HG02884 (cell line): ENCODE measurements around the gene MAP4K2.

Source experiments
- ATAC-seq: cut with Tn5 transposase; IDR thresholded peaks from one replicate; pipeline ENCODE4 v1.9.1; 2021; ENCODE audit warnings: mild to moderate bottlenecking, moderate library complexity; ENCODE audit not compliant: unreplicated experiment

The MAP4K2 gene

DNA sequence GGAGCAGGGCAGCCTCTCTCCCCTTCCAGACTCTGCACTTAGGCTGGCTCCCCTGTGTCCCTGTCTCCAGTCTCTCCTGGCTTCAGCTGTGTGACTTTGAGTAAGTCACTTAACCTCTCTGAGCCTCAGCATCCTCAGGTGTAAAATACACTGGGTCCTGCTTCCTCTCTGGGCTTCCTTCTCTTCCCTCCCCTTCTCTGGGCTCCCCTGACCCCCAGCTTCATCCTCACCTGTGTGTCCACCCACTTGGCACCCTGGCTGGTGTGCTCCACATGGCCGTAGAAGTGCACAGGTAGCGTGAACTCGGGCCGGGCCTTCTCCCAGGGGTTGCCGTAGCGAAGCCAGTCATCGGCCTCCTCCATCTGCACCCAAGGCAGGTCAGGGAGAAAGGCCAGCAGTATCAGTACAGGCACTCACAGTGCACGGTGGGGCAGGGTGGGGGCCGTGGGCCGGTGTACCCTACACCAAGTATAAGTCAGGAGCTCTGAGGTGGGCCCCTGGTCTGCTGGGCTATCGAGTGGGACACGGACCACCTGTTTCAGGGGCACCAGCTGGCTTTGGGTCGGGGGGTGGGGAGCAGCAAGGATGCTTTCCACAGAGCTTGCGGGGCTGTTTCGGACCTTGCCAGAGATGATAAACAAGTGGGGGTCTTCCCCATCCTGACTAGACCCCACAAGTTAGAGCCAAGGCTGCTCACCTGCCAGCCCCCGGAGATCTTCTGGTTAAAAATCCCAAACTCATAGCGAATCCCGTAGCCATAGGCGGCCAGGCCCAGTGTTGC is 45.3 kb downstream of the MAP4K2 start:
- no peak for ATAC-seq

DNA sequence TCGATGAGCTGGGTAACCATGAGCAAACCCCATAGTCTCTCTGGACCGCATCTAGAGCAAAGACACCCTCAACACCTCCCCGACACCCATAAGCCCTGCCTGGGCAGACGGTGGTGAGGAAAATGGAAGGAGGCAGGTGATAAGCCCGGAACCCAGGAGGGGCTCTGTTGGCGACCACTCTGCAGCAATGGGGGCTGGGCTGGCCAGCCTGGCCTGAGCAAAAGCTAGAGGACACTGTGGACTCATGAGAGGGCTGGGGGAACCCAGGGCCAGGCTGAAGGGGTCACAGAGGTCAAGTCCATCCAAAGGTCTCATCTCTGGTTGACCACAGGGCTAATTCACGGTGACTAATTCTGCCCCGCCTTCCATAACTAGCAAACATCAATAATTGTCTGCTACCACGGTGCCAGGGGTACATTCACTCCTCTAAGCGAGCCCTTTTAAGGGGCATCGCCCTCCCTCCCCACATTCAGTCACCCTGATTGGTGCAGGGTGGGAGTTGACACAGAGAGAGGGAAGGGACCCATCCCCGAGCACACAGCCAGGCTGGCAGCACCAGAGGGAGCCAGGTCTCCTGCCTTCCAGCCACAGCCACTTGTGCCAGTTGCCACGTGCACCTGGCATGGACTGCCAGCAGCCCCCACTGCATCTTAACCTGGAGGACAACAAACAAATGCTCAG is 47.2 kb downstream of the MAP4K2 start:
- no peak for ATAC-seq

DNA sequence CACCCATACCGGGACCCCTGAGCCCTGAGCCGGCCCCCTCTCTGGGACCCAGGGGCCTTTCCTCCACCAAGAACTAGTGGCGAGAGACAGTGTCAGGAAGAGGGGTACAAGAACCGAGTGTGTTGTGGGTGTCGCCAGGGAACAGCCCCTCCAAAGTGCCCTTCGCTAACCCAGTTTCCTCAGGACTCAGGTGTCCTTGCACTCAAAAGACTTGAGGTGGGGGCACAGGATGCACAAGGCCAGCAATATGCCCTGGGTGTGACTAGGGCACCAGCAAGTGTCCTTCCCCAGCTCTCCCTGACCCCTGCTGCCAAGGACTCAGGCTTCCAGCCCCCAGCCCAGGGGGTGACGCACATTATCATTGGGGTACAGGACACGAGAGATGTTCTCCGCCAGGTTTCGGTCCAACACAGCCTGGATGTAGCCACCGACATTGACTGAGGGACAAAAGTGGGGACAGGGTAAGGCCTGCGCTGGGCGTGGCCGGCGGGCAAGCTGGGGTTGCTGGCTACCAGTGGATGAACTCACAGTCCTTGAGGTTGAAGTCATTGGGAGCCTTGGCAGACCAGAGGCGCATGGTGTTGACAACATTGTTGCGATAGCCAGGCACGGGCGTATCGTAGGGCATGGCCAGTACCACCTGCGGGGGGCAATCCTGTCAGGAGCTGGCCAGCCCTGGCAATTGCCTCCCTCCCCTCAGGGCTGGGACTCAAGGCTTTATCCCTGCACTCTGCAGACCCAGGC is 47.9 kb downstream of the MAP4K2 start:
- no peak for ATAC-seq

DNA sequence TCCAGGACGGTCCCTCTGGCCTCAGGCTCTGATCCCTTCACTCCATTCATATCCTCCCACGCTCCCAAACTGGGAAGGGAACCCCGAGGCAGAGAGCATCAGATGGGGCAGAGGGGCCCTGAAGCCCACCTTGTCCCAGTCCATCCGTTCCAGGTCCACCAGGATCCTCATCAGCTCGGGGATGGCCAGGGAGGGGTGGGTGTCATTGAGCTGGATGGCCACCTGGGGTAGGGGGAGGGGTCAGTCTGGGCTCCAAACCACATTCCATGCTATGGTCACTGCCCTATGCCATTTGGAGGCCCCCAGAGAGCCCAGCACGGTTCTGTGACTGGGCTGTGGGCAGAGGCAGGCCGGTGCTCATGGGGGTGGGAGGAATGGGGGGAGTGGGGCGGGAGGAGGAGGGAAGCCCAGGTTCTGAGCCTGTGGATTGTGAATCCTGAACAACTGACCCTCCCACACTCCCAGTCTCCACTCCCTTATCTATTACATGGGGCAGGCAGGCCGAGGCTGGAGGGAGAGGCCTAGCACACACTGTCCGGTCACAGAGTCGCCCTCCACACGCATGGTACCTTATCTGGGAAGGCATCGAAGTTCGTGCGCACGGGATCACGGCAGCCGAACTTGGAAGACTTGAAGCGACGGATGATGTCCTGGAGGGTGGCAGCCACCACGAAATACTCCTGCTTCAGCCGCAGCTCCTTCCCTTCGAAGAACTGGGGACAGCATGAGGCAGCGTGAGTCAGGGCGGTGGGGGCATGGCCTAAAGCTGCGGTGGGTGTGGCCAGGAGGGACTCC is 48.7 kb downstream of the MAP4K2 start:
- no peak for ATAC-seq

- ATAC-seq, result no peak
Observed at GRCh38 chr11:64753380-64754123, 49.5 kb downstream of the MAP4K2 start.

- ATAC-seq, result no peak
Observed at GRCh38 chr11:64753019-64753379, 50.0 kb downstream of the MAP4K2 start.

DNA sequence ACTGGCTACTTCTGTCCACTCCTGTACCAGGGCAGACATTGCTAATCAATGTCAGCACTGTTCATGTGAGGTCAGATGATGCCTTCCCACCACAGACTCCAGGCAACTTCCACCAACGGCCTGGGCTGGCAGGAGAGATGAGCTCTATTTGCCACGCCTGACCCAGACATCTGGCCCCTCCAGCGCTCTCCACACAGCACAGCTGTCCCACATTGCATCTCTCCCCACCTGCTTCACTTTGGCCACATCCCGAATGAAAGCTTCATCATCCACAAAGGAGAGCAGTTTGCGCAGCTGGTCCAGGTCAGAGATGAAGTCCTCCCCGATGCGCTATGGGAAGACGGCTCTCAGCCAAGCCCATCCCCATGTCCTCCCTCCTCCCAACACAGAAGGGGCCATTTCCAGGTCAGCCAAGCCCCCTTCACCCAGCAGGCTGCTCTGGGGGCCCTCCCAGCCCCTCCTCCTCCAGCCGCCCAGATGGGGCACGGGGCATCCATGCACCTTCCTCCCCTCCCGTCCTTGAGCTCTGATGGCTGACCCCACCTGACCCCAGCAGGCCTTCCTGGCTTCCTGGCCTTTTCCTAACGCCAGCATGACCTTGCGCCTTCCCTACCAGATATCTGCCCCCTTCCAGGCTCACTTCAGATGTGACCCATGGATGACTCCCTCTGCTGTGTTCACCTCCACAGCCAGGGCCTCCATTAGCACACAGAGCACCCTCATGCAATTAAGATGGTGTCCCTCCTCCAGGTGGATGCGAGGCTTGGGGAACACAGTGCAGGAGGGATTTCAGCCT is 50.6 kb downstream of the MAP4K2 start:
- no peak for ATAC-seq

GRCh38 chr11:64751580-64751979 is 51.4 kb downstream of the MAP4K2 start:
- no peak for ATAC-seq

DNA sequence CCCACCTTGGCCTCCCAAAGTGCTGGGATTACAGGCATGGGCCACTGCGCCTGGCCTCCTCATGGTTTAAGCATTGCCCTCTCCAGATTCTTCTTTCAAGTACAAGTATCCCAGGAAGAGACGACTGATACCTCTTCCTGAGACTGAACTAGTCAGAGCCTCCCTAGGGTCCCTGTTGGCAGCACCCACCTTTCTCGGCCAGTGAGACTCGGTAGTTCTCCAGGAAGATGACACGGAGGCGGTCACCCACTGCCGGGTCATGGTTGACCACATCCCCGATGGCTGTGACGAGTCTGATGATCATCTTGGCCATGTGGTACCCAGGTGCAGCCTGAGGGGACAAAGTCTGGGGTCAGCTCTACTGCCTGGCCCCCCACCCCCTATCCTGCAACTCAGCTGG is 51.9 kb downstream of the MAP4K2 start:
- ATAC-seq, result no peak

DNA sequence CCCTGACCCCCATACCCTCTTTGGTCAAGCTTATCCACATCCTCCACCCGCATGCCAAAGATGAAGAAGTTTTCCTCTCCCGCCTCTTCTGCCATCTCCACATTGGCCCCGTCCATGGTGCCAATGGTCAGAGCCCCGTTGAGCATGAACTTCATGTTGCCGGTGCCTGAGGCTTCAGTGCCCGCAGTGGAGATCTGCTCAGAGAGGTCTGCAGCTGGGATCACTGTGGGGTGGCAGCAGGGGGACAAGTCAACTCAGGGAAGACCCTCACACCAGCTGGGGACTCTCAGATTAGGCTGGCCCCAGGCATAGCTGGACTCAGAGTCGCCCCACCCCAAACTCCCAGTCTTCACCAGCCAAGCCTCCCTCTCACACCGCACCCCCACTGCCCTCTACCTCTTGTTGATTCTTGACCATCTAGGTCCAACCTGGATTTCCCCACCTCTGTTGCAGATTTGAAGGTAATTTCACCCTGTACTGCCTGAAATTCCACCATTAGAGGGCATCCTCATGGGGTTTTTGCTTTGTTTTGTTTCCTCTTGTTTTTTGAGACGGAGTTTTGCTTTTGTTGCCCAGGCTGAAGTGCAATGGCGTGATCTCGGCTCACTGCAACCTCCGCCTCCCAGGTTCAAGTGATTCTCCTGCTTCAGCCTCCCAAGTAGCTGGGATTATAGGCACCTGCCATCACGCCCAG is 52.5 kb downstream of the MAP4K2 start:
- ATAC-seq, result no peak

DNA sequence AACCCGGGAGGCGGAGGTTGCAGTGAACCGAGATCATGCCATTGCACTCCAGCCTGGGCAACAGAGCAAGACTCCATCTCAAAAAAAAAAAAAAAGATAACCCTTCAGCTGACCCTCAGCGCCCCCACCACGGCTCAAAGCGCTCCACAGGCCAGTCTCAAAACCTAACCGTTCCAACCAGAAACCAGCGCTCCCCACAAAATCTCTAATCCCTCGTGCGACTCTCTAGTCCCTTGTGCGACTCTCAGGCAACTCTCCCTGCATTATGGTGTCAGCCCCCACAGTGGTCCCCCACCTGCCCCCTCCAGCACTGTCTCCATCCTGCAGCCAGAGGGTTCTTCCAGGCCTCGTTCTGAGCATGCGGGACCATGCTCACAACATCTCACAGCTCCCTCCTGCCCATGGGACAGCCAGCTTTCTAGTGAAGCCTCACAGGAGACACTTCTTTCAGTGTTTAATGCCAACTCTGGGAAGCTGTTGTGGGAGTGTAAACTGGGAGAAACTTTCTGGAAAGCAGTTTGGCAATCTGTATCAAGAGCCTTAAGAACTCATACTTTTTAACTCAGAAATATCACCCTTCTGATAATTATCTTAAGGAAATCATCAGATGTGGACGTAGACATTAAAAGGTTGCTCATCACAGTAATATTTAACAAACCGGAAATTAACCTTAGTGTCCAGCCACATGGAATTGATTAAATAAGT is 54.9 kb downstream of the MAP4K2 start:
- ATAC-seq, result no peak

DNA sequence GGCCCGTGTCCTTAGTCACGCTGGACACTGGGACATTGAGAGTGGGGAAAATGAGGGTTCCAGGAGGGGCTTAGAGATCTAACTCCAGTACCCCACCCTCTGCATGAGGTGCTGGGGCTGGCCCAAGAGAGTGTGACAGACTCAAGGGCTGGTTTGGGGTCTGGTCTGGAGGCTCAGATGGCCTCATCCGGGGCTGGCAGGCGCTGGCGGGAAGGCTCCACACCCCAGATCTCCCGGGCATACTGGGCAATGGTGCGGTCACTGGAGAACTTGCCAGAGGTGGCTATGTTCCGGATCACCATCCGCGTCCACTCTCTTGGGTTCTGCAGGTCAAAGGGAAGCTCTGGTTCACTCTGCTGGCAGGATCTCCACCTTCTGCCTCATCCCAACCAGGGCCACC is 56.5 kb downstream of the MAP4K2 start:
- ATAC-seq, result no peak

GRCh38 chr11:64745521-64746328 is 57.3 kb downstream of the MAP4K2 start:
- ATAC-seq, result no peak

DNA sequence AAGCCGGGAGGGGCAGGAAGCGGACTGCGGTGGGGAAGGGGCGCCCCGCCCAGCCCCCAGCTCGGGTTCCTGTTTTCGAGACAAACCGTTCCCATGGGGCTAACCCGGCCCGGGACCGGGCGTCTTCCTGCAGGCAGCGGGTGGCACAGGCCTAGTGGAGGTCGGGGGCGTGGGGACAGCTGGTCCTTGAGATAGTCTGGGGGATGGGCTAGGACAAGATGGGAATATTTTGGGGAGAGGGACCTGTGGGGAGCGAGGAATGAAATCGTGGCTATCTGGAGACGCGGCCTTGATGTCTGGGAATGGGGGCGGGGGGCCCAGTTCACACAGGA is 57.9 kb downstream of the MAP4K2 start:
- no peak for ATAC-seq

- ATAC-seq, result no peak
Observed at GRCh38 chr11:64744544-64745188, 58.3 kb downstream of the MAP4K2 start.

GRCh38 chr11:64743591-64744543 is 59.1 kb downstream of the MAP4K2 start, which contains the start of gene RASGRP2:
RASGRP2 (minus strand) TSS chr11:64744142; CDS start chr11:64742866, 1,276 bp downstream.
- ATAC-seq, result no peak
